GM21367 (cell line): ENCODE measurements around the gene ENO1.
"Not testable (repeated sequence)": the region's sequence is repeated elsewhere in the genome, so short reads cannot be mapped to it uniquely, and the experiment has no call there.

Experiments
- ATAC-seq: cut with Tn5 transposase; IDR thresholded peaks from one replicate; pipeline ENCODE4 v1.9.1; 2021; ENCODE audit not compliant: unreplicated experiment

The ENO1 gene

DNA sequence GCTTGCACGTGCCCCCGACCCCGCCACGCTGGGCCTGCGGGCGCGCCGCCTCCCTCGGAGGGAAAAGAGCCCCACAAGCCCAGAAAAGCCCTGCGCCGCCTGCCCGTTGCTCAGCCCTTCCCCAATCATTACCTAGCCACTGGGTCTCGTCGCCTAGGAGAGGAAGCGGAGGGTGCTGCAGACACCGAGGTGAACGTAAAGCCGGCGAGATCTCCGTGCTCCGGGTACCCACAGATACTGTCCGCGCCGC is at the start of gene ENO1:
Gene ENO1 (minus strand): TSS at position 239 of the 250 bp plus-strand sequence. CDS start 3,778 bp downstream, outside the sequence.
- ATAC-seq = no peak

DNA sequence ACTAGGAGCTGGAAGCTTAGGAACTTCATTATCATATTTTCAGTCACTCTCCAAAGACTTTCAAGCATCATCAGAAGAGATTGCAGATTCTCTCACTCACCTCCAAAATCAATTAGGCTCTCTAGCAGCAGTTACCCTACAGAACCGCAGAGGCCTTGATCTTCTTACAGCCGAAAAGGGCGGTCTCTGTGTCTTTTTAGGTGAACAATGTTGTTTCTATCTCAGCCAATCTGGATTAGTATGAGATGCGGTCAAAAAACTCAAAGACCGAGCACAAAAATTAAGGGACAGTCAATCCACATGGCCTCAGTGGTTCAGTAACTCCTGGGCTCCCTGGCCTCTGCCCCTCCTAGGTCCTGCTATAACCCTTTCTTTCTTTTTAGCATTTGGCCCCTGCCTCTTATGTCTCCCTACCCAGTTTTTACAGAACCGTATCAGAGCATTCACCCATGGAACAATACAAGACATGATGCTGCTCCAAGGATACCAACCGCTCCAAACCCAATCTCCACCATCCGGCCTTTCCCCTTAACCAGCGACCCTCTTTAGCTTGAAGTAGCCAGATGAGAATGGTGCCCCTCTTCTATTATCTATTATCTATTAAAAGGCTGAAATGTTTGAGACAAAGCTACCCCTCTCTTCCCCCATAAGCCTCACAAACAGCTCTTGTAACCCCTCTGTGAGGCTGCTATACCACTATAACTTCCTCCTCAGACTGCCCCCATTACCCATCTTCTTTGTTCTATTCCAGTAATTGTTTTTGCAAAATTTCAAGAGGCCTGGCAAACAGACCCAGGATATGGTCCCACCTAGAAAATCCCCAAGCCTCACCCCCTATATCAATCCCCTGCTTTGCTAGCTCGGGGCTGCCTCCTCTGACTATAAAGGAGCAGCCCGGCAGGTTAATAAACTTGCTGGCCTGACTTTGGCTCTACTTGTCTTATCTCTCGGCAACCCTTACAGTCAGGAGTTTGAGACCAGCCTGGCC is 48.5 kb upstream of the ENO1 start:
- ATAC-seq = no peak

DNA sequence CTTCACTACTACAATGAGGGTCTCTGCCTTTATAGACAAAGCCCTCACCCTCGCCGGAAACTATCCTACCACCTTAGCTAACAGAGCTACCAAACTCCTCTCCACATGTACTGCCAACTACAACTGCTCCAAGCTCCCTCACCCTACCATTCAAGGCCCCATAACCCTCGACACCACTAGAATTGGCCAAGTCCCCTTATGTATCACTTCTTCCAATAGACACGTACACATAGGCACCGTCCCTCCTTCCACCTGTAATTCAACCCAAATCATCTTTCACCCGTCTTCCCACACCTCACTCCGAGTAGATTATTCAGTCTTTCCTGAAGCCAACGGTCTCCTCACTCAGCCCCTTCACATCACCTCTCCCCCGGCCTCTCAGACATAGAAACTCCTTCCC is 47.5 kb upstream of the ENO1 start:
- no peak for ATAC-seq

DNA sequence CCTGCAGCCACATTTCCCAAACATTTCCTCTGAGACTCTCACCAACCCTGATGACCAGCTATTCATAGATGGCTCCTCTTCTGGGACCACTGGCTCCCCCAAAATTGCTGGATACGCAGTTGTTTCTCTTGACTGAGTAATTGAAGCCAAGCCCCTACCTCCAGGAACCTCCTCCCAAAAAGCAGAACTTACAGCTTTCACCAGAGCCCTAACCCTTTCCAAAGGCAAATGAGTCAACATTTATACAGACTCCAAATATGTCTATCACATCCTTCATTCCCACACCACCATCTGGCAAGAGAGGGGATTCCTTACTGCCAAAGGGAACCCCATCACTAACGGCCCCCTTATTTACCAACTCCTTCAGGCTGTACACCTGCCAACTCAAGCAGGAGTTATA is 46.9 kb upstream of the ENO1 start:
- no peak for ATAC-seq

DNA sequence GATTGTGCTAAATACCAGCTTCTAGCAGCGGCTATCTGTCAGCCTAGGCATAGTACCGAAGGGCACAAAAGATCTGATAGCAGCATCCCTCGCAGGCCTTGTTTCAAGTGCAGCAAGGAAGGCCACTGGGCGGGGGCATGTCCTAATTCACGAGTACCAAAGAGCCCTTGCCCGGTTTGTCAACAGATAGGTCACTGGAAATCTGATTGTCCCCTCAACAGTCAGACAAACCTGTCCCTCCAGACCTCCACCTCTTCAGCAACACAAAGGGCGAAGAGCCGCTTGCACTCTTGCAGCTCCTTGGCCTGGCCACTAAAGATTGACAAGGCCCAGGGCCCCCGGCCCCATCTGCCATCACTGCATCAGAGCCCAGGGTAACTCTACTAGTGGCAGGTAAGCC is 44.5 kb upstream of the ENO1 start:
- no peak for ATAC-seq

DNA sequence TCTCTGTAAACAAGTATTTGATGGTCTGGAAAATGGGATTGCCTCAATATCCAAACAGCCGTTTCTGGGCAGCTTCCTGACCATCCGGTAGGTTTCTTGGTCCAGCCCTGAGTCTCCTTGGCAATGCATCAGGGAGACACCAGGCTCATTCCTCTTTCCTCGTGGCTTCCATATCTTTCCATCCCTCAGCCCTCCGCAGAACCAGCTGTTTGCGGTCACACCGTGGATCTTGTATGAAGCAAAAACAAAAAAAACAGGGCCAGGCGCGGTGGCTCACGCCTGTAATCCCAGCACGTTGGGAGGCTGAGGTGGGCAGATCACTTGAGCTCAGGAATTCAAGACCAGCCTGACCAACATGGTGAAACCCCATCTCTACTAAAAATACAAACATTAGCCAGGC is 39.0 kb upstream of the ENO1 start:
- not testable (repeated sequence) for ATAC-seq

DNA sequence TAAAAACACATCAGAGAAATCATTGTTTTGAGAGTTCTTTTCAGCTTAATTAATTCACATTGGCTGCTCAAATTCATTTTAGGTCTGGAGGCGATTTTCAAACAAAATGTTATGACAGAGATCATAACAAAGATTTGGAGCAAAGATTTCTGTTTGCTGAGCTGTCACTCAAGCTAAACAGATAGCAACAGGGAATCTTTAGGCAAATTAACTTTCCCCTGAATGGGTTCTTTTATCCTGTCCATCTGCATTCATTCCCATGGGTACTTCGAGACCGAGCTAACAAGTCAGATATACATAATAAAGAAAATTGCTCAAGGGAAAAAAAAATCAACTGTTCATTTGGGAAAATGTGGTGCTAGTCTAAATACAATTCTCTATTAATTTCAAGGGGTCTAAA is 37.0 kb upstream of the ENO1 start:
- ATAC-seq = no peak

DNA sequence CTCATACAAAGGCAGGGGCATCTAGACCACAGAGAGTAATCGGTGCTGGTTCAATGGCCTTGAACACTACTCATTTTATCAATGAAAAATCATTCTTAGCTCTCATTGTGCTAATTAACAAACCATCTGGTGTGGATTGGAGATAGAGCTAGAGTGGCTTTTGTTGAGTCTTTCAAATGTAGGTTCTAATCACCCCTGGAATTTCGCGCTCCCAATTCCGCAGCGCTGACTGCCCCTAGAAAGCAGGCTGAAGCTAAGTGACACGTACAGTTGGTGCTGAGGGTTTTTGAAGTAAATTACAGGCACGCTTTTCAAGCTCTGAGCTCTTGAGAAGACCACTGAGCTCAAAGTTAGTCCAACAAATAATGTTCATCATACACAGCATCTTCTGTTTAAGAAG is 36.0 kb upstream of the ENO1 start:
- no peak for ATAC-seq

DNA sequence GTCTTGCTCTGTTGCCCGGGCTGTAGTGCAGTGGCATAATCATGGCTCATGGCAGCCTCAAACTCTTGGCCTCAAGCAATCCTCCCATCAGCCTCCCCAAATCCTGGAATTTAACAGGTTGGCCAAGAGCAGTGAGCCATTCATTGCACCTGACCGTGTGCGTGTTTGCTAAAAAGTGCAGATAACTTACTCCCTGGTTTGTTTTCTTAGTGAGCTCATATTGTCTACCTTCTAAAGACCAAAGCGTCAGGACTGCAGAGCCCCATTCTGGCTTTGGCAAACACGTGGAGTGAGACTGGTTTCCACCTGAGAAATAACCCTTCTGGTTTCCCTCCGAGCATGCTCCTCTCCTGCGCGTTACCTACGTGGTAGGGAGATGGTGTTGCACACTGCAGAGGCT is 35.0 kb upstream of the ENO1 start:
- no peak for ATAC-seq

DNA sequence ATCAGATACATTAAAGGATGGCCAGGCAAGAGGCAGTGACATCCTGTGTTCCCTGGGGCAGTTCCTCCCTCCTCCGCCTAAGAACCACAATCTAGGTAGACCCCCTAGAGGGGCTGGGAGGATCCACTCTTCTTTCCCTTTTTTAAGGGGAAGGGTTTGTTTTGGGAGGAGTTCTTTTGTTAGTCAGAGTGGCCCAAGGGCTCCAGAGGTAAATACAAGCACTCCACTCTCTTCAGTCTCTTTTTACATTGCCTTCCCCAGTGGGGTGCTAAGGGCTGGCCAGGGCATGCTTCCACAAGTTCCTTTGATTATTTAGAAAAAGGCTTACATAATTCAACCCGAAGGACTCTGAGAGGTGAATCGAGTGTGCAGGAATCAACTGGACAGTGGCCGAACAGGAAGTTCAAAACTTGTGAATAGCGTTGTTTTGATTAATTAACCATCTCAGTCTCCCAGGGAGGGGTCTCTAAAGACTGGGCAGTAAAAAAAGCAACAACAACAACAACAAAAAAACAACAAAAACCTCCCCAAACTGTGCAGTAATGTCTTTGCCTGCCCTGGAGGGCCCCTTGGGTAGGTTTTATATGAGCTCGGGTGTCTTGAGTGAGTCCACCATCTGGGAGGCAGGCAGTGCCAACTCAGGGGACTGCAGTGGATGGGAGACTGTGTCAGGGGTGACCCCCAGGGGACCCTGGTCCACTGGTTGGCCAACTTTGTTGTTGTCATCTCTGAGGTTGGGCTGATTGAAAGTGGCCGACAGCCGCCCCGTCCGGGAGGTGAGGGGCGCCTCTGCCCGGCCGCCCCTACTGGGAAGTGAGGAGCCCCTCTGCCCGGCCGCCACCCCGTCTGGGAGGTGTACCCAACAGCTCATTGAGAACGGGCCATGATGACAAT is 33.2 kb upstream of the ENO1 start:
- no peak for ATAC-seq

DNA sequence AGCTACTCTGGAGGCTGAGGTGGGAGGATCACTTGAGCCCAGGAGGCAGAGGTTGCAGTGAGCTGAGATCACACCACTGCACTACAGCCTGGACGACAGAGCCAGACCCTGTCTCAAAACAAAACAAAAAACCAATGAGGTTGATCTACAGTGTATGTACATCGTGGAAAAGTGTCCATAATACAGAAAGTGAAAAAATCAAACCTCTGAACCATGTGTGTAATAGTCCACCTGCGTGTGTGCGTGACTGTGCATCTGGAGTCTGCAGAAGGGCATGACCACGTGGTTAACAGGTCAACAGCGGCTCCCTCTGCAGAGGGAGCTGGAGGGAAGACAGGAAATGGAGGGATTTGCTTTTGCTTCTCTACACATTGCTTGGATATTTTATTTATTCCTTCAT is 32.4 kb upstream of the ENO1 start:
- no peak for ATAC-seq

DNA sequence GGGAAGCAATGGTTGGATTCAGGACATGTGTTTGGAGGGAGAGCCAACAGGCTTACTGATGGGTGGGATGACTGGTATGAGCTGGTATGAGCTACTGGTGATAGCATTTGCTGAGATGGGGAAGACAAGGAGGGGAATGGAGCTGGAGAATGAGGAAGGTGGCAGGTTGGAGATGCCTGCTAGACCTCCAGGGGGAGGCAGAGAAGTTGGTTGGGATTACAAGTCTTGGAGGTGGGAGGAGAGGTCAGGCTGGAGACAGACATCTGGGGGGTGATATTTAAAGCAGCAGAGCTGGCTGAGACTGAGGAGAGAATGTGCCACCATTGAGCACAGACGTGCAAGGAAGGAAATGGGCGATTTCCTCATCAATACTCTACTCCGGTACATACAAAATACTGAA is 31.8 kb upstream of the ENO1 start:
- ATAC-seq = no peak

DNA sequence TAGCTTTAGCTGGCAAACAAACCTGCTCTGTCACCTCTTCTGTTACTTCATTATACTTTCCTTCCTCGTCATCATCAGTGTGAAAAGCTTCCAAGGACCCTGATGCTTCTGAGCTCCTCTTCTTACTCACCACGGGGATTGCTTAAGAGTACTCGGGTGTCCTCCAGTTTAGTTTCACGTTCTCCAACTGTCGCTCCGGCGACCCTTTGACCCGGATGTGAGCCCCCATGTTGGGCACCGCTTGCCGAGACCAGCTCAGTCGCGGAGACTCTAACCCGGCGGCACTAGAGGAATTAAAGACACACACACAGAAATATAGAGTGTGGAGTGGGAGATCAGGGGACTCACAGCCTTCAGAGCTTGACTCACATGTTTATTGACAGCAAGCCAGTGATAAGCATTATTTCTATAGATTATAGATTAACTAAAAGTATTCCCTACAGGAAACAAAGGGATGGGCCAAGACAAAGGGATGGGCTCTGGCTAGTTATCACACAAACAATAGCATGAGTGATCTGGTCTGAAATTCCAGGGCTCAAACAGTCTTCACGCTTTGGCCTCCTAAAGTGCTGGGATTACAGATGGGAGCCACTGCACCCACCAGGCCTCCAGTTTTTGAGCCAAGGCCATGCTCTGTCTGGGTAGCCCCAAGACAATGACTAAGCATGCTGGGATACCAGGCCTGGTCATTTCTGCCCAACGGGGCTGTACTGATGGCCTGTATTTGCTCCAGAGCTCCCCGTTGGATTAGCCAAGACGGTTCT is 30.1 kb upstream of the ENO1 start:
- ATAC-seq = no peak

DNA sequence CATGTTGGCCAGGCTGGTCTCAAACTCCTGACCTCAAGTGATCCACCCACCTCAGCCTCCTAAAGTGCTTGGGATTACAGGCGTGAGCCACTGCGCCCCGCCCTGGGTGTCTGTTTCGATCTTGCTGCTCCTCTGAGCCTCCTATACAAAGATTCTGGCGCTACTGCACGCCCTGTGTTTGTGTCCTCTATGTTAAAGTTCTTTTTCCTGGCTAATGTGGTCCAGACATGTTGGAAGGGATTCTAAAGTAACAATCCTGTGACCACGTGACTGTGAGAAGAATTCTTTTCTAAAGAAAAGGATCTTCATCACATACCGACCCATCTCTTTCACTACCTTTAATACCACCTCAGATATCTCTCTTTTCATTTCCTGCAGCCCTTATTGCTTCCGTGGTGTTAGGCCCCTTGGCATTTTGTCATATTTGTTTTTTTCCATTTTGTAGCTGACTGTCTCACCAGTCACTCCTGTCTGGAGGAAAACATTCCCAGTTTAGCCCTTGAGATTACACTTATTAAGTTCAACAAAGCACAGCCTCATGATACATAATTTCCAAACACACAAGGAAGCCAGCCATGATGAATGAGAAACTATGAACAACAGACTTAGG is 27.2 kb upstream of the ENO1 start:
- no peak for ATAC-seq

DNA sequence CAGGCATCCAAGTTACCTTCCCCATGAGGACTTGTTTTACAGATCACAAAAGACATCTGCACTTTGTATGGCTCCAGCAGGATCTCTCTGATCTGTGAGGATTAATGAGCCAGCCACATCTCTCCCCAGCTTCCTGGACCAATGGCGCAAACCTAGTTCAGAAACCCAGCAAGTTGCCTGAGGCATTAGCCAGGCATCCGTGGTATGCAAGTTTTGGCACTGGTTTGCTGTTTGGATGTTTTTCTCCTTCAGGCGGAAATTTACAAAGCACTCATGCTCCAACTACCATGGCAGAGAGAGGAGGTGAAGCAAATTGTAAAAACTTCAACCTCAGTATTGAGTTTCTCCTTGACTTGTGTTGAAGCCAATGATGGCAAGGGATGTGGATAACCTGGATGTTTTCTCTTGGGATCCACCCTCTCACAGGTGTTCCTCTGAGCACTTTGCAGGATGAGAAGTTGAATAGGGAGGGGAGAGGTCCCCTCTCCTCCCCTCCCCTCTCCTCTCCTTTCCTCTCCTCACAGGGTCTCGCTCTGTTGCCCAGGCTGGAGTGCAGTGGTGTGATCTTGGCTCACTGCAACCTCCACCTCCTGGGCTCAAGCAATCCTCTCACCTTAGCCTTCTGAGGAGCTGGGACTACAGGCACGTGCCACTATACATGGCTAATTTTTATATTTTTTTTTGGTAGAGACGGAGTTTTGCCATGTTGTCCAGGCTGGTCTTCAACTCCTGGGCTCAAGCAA is 25.6 kb upstream of the ENO1 start:
- no peak for ATAC-seq

DNA sequence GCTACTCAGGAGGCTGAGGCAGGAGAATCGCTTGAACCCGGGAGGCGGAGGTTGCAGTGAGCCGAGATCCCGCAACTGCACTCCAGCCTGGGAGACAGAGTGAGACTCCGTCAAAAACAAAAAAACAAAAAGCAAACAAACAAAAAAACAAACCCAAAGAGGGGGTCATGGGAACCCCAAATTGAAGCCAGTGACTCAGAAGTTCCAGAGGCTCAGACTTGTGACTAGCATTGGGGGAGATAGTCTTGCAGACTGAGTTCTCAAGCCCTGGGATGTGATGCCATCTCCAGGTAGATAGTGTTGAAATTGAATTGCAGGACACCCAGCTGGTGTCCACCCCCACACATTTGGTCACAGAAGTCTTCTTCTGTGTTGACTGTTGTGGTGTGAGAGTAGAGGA is 24.9 kb upstream of the ENO1 start:
- no peak for ATAC-seq

DNA sequence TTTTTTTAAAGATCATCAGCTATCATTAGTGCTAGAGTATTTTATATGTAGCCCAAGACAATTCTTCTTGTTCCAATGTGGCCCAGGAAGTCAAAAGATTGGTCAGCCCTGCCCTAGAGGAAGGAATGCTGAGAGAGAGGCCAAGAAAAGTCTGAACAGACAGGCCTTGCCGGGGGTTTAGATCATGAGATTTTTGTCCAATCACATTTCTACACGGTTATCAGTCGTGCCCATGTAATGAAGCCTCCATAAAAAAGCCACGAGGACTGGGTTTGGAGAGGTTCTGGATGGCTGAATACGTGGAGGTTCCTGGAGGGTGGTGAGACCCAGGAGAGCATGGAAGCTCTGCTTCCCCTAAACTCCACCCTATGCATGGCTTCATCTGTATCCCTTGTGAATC is 24.3 kb upstream of the ENO1 start:
- no peak for ATAC-seq

DNA sequence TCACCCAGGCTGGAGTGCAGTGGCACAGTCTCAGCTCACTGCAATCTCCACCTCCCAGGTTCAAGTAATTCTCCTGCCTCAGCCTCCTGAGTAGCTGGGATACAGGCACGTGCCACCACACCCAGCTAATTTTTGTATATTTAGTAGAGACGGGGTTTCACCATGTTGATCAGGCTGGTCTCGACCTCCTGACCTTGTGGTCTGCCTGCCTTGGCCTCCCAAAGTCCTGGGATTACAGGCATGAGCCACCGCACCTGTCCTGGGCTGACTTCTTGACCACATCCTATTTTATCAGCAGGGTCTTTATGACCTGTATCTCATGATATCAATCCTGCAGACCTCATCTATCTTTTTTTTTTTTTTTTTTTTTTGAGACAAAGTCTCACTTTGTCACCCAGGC is 22.2 kb upstream of the ENO1 start:
- not testable (repeated sequence) for ATAC-seq

DNA sequence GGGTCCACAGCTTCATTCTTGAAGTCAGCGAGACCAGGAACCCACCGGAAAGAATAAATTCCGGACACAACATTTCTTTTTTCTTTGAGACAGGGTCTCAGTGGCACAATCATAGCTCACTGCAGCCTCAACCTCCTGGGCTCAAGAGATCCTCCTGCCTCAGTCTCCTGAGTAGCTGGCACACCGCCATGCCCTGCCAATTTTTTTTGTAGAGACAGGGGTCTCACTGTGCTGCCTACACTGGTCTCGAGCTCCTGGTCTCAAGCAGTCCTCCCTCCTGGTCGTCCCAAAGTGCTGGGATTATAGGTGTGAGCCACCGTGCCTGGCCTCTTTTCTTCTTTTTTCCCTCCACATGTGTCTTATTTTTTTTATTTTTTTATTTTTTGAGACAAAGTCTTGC is 20.6 kb upstream of the ENO1 start:
- no peak for ATAC-seq

DNA sequence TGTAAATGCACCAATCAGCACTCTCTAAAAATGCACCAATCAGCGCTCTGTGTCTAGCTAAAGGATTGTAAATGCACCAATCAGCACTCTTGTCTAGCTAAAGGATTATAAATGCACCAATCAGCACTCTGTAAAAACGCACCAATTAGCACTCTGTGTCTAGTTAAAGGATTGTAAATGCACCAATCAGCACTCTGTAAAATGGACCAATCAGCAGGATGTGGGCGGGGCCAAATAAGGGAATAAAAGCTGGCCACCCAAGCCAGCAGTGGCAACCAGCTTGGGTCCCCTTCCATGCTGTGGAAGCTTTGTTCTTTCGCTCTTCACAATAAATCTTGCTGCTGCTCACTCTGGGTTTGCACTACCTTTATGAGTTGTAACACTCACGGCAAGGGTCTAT is 19.9 kb upstream of the ENO1 start:
- not testable (repeated sequence) for ATAC-seq
